ENCODE results near the gene PRR14.

The PRR14 gene

DNA sequence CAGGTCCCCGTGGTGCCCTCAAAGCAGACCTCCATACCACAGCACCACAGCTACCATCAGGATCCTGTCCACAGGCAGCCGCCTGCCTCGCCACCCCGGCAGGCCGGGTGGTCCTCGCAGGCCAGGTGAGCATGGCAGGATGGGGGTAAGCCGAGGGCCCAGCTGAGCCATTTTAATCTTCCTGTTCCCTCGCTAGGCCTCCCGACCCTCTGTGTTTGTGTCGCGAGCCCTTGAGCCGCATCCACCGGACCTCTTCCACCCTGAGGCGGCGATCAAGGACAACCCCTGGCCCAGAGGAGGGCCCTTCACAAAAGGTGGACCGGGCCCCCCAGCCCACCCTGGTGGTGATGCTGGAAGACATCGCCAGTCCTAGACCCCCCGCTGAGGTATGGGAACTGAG, 2.0 kb downstream of the PRR14 start:
- Histone ChIP-seq H3K27me3 (ENCODE audit: insufficient read depth, low read length) (peaks cover 28% of the 10 kb centered on the region), H3K9me3 (ENCODE audit: insufficient read depth, low read depth, low read length) (no peaks in the 10 kb centered on the region), H3K4me1 (ENCODE audit: insufficient read depth, low read length) (no peaks in the 10 kb centered on the region), H3K36me3 (ENCODE audit: insufficient read depth, low read length) (peaks cover 5% of the 10 kb centered on the region; the same call in 1 of the 2 replicates), H3K9ac (ENCODE audit: low read depth, low read length) (no peak overlapping the region), H3K27ac (ENCODE audit: low read depth, low read length) (no peak overlapping the region), H3K4me3 (ENCODE audit: low read length) (no peak overlapping the region)
- 95% methylated on average over 18 of the region's 18 CpGs for WGBS

DNA sequence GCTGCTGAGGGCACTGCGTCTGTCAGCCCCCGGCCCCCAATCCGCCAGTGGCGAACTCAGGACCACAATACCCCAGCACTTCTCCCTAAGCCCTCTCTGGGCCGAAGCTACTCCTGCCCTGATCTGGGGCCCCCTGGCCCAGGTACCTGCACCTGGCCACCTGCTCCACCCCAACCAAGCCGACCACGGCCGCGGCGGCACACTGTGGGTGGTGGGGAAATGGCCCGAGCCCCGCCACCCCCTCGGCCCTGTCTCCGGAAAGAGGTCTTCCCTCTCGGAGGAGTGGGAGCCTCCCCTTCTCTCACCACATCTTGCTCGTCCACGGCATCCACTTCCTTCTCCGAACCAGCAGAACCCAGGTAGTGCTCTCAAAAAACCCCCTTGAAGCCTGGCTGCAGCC, 4.1 kb downstream of the PRR14 start:
- peaks cover under 1% of the 10 kb centered on the region; the same call in 1 of the 2 replicates for H3K4me1 ChIP-seq (ENCODE audit: insufficient read depth, low read length)
- WGBS, result 96% methylated on average over 18 of the region's 18 CpGs
- H3K9me3 ChIP-seq (ENCODE audit: insufficient read depth, low read depth, low read length), result no peaks in the 10 kb centered on the region
- H3K9ac ChIP-seq (ENCODE audit: low read depth, low read length), result no peak overlapping the region
- peaks cover 5% of the 10 kb centered on the region; the same call in 1 of the 2 replicates for H3K36me3 ChIP-seq (ENCODE audit: insufficient read depth, low read length)
- peaks cover 29% of the 10 kb centered on the region for H3K27me3 ChIP-seq (ENCODE audit: insufficient read depth, low read length)
- H3K4me3 ChIP-seq (ENCODE audit: low read length), result no peak overlapping the region
- no peak overlapping the region for H3K27ac ChIP-seq (ENCODE audit: low read depth, low read length)

DNA sequence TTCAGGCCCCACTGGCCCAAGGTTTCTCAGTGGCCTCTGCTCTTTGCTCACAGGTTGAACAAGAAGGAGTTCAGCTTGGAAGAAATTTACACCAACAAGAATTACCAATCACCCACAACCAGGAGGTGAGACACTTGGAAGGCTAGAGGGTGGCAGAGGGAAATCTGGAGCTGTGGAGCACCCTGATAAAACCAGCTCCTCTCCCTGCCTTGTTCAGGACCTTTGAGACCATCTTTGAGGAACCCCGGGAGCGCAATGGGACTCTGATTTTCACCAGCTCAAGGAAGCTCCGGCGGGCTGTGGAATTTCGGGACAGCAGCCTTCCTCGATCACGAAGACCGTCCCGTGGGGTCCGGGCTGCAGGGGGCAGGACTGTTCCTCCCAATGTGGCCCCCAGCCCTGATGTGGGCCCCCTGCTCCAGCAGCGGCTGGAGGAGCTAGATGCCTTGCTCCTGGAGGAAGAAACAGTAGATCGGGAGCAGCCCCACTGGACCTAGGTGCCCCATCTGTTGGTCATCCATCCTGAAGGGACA, 5.1 kb downstream of the PRR14 start:
- peaks cover 5% of the 10 kb centered on the region; the same call in 1 of the 2 replicates for H3K4me1 ChIP-seq (ENCODE audit: insufficient read depth, low read length)
- H3K27ac ChIP-seq (ENCODE audit: low read depth, low read length), result no peak overlapping the region
- WGBS, result 97% methylated on average over 12 of the region's 12 CpGs
- H3K4me3 ChIP-seq (ENCODE audit: low read length), result no peak overlapping the region
- H3K9ac ChIP-seq (ENCODE audit: low read depth, low read length), result no peak overlapping the region
- peaks cover 39% of the 10 kb centered on the region for H3K27me3 ChIP-seq (ENCODE audit: insufficient read depth, low read length)
- H3K9me3 ChIP-seq (ENCODE audit: insufficient read depth, low read depth, low read length), result no peaks in the 10 kb centered on the region
- H3K36me3 ChIP-seq (ENCODE audit: insufficient read depth, low read length), result peaks cover 5% of the 10 kb centered on the region; the same call in 1 of the 2 replicates

DNA sequence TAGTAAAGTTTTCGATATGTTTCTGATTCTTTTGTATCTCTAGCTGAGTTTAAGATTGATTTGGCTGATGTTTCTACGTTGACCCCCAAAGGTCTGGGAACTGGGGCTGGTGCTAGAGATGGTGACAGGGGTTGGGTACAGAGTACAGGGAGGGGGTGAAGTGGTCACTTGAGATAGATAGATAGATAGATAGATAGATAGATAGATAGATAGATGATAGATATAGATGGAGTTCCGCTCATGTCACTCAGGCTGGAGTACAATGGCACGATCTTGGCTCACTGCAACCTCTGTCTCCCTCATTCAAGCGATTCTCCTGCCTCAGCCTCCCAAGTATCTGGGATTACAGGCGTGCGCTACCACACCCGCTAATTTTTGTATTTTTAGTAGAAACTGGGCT, 5.6 kb downstream of the PRR14 start:
- H3K27ac ChIP-seq (ENCODE audit: low read depth, low read length), result no peak overlapping the region
- no peak overlapping the region for H3K4me3 ChIP-seq (ENCODE audit: low read length)
- no peaks in the 10 kb centered on the region for H3K9me3 ChIP-seq (ENCODE audit: insufficient read depth, low read depth, low read length)
- peaks cover 5% of the 10 kb centered on the region; the same call in 1 of the 2 replicates for H3K4me1 ChIP-seq (ENCODE audit: insufficient read depth, low read length)
- peaks cover 10% of the 10 kb centered on the region for H3K36me3 ChIP-seq (ENCODE audit: insufficient read depth, low read length)
- peaks cover 44% of the 10 kb centered on the region for H3K27me3 ChIP-seq (ENCODE audit: insufficient read depth, low read length)
- 97% methylated on average over 8 of the region's 8 CpGs for WGBS
- no peak overlapping the region for H3K9ac ChIP-seq (ENCODE audit: low read depth, low read length)

DNA sequence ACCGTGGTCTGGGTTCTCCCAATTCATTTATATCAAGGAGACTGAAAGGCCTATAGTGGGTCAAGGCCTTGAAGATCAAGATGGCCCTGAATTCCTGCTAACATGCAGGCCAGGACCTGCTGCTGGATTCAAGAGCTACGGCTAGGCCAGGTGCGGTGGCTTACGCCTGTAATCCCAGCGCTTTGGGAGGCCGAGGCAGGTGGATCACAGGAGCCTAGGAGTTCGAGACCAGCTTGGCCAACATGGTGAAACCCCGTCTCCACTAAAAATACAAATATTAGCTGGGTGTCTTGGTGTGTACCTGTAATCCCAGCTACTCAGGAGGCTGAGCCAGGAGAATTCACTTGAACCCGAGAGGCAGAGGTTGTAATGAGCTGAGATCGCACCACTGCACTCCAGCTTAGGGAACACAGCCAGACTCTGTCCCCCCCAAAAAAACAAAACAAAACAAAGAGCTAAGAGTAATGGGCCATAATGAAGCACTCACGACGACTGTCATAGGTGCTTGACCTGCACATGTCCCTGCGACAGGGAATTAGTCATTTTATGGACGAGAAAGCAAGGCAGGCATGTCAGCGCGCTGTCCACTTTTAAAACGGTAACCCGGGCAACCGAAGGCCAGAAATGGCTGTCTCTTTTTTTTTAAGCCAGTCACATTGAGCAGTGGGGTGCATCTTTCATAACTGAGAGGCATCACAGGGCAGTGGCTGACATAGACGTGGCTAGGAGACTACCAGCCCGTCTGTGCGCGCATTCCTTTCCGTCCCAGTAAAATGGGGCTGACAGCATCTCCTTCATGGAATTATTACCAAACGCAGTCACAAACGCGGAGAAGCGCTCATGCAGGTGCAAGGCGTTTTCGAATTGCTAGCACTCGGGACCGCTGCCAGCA, 6.5 kb downstream of the PRR14 start:
- H3K27ac ChIP-seq (ENCODE audit: low read depth, low read length), result no peak overlapping the region; the same call in 1 of the 2 replicates
- H3K4me1 ChIP-seq (ENCODE audit: insufficient read depth, low read length), result peaks cover 5% of the 10 kb centered on the region; the same call in 1 of the 2 replicates
- no peaks in the 10 kb centered on the region for H3K9me3 ChIP-seq (ENCODE audit: insufficient read depth, low read depth, low read length)
- 48% methylated on average over 31 of the region's 32 CpGs for WGBS
- peaks cover 18% of the 10 kb centered on the region for H3K36me3 ChIP-seq (ENCODE audit: insufficient read depth, low read length)
- H3K4me3 ChIP-seq (ENCODE audit: low read length), result peak overlapping the region; percentile 58
- no peak overlapping the region for H3K9ac ChIP-seq (ENCODE audit: low read depth, low read length)
- peaks cover 45% of the 10 kb centered on the region for H3K27me3 ChIP-seq (ENCODE audit: insufficient read depth, low read length)

DNA sequence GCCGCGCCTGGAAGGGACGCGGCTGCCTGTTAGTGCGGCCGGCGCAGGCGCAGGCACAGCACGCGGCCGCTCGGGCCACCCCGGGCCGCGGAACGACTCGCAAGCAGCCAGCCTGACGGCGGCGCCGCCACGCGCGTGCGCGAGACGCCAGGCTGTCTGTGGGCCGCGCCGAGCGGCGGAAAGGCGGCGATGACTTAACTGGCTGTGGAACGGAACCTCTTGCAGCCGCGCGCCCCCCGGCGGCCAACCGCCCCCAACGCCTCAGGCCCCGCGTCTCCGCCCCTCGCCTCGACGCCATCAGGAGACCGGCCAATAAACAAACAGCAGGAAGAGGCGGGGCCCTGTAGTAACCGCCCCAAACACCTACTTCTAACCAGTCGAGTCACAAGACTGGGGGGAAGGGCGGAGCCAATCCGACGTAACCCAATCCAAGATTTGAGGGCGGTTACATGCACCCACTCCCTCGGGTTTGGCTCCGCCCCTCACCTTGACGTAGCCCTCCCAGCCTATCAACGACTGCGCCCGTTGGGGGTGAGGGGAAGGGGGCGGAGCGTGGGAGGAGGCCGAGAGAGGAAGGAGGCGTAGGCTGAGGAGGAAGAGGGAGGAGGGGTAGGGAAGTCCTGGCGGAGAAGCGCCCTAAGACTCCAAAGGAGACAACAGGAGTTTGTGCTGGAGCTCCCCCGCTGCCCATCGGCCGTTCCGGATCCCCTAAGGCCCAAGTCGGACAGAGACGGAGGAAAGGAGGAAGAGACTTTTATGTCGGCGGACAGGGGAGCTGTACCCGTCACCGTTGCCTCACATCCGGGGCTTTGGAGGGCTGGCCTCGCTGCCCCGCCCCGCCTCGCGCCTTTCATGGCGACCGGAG, 7.3 kb downstream of the PRR14 start, which contains the start of gene FBRS:
Gene FBRS (plus strand): TSS at position 566 of the 865 bp plus-strand sequence. CDS start 1,088 bp downstream, outside the sequence.
- peak within 1 kb of the TSS; percentile 75 for H3K9ac ChIP-seq (ENCODE audit: low read depth, low read length)
- peaks cover 24% of the 10 kb centered on the region for H3K36me3 ChIP-seq (ENCODE audit: insufficient read depth, low read length)
- WGBS, result under 1% methylated on average over 85 of the region's 86 CpGs

DNA sequence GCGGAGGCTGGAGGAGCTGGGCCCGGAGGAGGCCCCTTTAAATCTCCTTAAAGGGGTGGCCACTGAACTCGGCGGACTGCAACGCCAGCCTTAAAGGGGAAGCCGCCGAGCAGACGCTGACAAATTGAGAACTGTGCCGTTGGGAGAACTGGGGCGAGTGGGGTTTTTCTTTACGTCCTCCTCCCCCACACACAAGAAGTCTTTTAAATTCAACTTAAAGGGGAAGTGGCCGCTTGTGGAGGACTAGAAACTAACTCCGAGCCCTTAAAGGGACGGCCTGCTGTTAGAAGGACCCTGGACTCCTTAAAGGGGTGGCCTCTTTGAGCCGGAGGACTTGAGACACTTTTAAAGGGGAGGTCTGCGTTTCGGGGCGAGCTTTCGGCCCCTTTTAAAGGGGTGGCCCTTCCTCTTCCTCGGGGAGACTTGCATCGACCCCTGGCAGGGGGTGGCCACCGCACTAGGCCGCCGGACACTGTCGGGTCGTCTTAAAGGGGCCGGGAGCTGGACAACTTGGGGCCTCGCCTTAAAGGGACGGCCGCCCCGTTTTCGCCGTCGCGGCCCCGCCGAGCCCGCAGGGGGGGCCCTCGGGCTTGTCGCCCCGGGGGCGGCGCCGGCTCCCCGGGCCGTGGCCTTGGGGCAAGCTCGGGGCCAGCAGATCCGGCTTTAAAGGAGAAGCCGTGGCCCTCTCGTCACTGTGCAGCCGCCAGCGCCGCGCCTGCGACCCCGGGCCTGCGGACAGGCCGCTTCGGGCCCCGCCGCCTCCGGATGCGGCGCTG, 8.2 kb downstream of the PRR14 start:
- Histone ChIP-seq H3K4me3 (ENCODE audit: low read length) (peak overlapping the region; percentile 80), H3K9me3 (ENCODE audit: insufficient read depth, low read depth, low read length) (no peaks in the 10 kb centered on the region), H3K9ac (ENCODE audit: low read depth, low read length) (peak overlapping the region; percentile 75), H3K4me1 (ENCODE audit: insufficient read depth, low read length) (peaks cover 5% of the 10 kb centered on the region; the same call in 1 of the 2 replicates), H3K36me3 (ENCODE audit: insufficient read depth, low read length) (peaks cover 31% of the 10 kb centered on the region), H3K27me3 (ENCODE audit: insufficient read depth, low read length) (peaks cover 54% of the 10 kb centered on the region), H3K27ac (ENCODE audit: low read depth, low read length) (peak overlapping the region; percentile 95)
- under 1% methylated on average over 64 of the region's 64 CpGs for WGBS

More for the DNA sequence above, 7.3 kb downstream of the PRR14 start, which contains the start of gene FBRS:
- H3K4me3 ChIP-seq (ENCODE audit: low read length), result peak within 1 kb of the TSS; percentile 80
- peaks cover 5% of the 10 kb centered on the region; the same call in 1 of the 2 replicates for H3K4me1 ChIP-seq (ENCODE audit: insufficient read depth, low read length)
- peak within 1 kb of the TSS; percentile 95 for H3K27ac ChIP-seq (ENCODE audit: low read depth, low read length)
- H3K27me3 ChIP-seq (ENCODE audit: insufficient read depth, low read length), result peaks cover 46% of the 10 kb centered on the region
- H3K9me3 ChIP-seq (ENCODE audit: insufficient read depth, low read depth, low read length), result no peaks in the 10 kb centered on the region

DNA sequence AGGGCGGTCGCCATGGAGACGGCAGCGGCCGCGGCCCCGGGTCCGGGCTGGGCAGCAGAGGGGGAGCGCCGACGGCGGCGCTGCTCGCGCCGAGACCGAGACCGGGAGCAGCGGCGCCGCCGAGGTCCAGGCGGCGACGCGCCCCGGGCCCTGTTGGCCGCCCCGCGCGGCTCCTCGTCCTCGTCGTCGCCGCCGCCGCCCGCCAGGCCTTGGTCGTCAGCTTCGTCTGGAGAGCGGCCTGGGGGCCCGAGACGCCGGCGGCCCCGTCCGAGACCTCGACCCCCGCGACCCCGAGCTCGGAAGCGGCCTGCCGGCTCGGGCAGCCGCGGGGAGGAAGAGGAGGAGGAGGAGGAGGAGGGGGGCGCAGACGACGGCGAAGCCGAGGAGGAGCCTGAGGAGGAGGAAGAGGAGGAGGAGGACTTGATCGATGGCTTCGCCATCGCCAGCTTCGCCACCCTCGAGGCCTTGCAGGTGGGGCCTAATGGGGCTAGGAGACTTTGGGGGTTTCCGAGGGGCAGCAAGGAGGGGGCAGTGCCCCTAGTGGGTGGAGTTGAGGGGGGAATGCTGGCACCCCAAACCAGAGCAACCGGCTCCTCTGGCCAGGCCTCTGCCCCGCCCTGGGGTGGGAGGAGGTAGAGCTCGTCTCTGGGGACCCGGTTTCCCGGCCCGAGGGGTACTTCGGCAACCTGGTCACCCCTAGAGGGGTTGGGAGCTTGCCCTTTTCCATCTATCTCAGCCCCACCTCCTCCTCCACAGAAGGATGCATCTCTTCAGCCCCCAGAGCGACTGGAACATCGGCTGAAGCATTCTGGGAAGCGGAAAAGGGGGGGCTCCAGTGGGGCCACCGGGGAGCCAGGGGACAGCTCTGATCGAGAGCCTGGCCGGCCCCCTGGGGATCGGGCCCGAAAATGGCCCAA, 9.0 kb downstream of the PRR14 start:
- no peaks in the 10 kb centered on the region for H3K9me3 ChIP-seq (ENCODE audit: insufficient read depth, low read depth, low read length)
- peaks cover 31% of the 10 kb centered on the region for H3K36me3 ChIP-seq (ENCODE audit: insufficient read depth, low read length)
- peak overlapping the region; percentile 75 for H3K9ac ChIP-seq (ENCODE audit: low read depth, low read length)
- H3K4me3 ChIP-seq (ENCODE audit: low read length), result peak overlapping the region; percentile 80
- H3K27ac ChIP-seq (ENCODE audit: low read depth, low read length), result peak overlapping the region; percentile 95; the same call in 1 of the 2 replicates
- H3K4me1 ChIP-seq (ENCODE audit: insufficient read depth, low read length), result peaks cover 5% of the 10 kb centered on the region; the same call in 1 of the 2 replicates
- 11% methylated on average over 84 of the region's 84 CpGs for WGBS
- peaks cover 53% of the 10 kb centered on the region for H3K27me3 ChIP-seq (ENCODE audit: insufficient read depth, low read length)

DNA sequence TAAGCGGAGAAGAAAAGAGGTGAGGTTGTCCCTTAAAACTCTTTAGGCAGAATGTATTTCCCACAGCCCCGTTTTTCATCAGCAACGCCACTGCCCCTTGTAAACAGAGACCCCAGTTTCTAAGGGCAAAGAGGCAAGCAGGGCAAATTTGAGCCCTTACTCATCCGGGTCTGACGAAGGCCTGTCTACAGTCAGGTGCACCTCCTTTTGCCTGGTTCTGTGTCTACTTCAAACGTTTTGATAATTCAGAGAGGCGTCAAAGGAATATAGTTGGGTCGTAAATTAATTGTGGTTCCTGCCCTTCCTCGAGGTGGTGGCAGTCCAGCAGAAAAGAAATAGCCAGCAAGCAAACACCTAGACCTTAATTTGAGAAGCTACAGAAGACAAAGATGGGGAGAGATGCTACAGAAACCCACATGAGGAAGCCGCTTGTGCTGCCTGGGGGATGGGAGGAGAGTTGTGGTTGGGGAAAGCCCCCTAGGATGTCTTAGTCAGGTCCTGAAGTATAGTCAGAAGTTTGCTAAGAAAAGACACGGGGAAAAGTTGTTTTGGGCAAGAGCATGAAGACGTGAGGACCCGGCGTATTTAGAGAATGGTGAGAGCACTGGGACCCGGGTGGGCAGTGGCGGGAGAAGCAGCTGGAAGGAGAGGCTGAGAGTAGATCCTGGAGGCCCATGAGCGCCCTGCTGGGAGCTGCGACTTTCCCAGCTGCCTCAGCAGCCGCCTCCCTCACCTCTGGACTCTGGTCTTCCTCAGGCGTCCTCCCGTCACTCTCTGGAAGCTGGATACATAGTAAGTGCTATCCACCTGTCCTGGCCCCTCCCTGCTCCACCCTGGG, 9.9 kb downstream of the PRR14 start:
- Histone ChIP-seq H3K27ac (ENCODE audit: low read depth, low read length) (no peak overlapping the region), H3K9ac (ENCODE audit: low read depth, low read length) (no peak overlapping the region), H3K27me3 (ENCODE audit: insufficient read depth, low read length) (peaks cover 61% of the 10 kb centered on the region), H3K9me3 (ENCODE audit: insufficient read depth, low read depth, low read length) (no peaks in the 10 kb centered on the region), H3K4me3 (ENCODE audit: low read length) (peak overlapping the region; percentile 80; the same call in 1 of the 2 replicates), H3K36me3 (ENCODE audit: insufficient read depth, low read length) (peaks cover 35% of the 10 kb centered on the region), H3K4me1 (ENCODE audit: insufficient read depth, low read length) (peaks cover 5% of the 10 kb centered on the region; the same call in 1 of the 2 replicates)
- WGBS, result 86% methylated on average over 21 of the region's 21 CpGs
